HS-27A (cell line): ENCODE measurements around the gene FLNA.
"Not testable (repeated sequence)": the region's sequence is repeated elsewhere in the genome, so short reads cannot be mapped to it uniquely, and the experiment has no call there.

Experiments
- DNase-seq: peaks from one replicate; pipeline ENCODE4 v3.0.0-alpha.2; 2012; ENCODE audit warnings: low read depth, missing footprints

The FLNA gene

DNA sequence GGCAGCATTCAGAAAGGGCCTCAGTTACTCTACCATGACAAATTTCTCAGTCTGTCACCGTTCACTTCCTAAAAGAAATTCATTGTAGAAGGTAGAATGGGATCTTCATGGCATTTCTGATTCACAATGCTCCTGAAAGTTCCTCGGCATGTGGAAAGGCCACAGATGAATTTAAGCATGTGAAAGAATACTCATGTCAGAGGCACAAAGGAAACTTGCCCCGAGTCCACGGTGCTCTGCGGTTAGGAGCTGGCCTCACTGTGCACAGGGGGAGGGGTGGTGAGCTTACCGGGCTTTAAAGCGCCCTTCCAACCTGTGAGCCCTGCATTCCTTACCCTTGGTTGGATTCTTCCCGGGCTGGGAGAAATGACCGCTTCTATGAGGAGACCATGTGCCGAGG lies 69.6 kb downstream of the FLNA start:
- DNase-seq: no peak

GRCh38 chrX:154303476-154303875 lies 71.0 kb downstream of the FLNA start:
- DNase-seq: no peak

DNA sequence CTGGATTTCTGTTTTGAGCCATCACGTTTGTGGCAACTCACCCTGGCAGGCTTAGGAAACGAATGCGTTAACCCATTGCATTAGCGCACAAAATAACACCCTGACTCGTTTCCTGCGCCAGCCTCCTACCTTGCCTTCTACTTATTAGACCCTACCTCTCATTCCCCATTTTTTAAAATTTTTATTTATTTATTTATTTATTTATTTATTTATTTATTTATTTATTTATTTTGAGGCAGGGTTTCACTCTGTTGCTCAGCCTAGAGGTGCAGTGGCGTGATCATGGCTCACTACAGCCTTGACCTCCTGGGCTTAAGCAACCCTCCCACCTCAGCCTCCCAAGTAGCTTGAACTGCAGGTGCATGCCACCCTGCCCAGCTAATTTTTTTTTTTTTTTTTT lies 71.4 kb downstream of the FLNA start:
- DNase-seq: not testable (repeated sequence)

DNA sequence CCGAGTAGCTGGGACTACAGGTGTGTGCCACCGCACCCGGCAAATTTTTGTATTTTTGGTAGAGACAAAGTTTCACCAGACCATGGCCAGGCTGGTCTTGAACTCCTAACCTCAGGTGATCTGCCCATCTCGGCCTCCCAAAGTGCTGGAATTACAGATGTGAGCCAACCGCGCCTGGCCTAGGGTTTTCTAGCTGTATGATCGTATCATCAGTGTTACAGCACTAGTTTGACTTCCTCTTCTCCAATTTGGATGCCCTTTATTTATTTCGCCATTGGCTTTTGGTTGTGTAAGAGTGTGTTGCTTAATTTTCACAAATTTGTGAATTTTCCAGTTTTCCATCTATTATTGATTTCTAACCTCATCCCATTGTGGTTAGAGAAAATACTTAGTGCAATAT lies 73.6 kb downstream of the FLNA start:
- no peak for DNase-seq
